Liver (tissue), 3 donors: ENCODE results near the gene UPK3A.

ENCODE experiments used
- CTCF ChIP-seq: fragments of 150-350 bp; IDR thresholded peaks from 2 replicates; pipeline ENCODE4 v1.5.1; 2017; ENCODE audit warnings: improper control_type of control experiment, low read depth, low read length; ENCODE audit not compliant: missing input control
- RAD21 ChIP-seq, 2 donors: IDR thresholded peaks; 2 replicates each; pipeline ENCODE4 v1.6.1; 2016; ENCODE audit warnings: antibody characterized with exemption in 2 of 2, mild to moderate bottlenecking in 2 of 2
- ZBTB33 ChIP-seq: IDR thresholded peaks from 2 replicates; pipeline ENCODE4 v1.6.1; 2016; ENCODE audit warnings: antibody characterized with exemption
- donor health status: healthy.
- donor health status: healthy.

- no peak for TF ChIP-seq CTCF
- TF ChIP-seq ZBTB33 = no peak
- no peak for TF ChIP-seq RAD21 (IDR thresholded peaks at IDR 0.05)
These were observed 30.4 kb upstream of the UPK3A start for GRCh38 chr22:45254388-45254787.
